Activated T-cell treated with anti-CD3 and anti-CD28 coated beads for 24 hours (primary cell): ENCODE results near the gene ACSL6.
"Not testable (repeated sequence)": the region's sequence is repeated elsewhere in the genome, so short reads cannot be mapped to it uniquely, and the experiment has no call there.

Source experiments
- DNase-seq: peaks from one replicate; pipeline ENCODE4 v3.0.0-alpha.2; 2020; ENCODE audit warnings: low read depth

The ACSL6 gene

GRCh38 chr5:131939690-131940345 is 71.6 kb downstream of the ACSL6 start:
- no peak for DNase-seq

DNA sequence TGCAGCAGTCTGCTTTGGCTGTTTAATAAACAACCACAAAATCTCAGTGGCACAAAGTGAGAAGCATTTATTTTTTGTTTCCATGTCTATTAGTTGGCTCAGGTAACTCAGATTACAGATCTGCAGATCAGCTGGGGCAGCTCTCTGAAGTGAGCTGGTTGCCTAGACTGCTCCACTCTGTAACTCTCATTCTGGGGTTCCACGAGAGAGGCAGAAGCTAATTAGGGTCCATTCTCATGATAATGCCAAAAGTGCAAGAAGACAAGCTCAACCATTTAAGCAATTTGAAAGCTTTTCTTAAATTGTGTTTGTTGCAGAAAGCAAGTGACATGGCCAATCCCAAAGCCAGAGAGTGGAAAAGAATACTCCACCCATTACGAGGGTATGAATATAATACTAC is 79.2 kb downstream of the ACSL6 start:
- no peak for DNase-seq

GRCh38 chr5:131928957-131929356 is 82.5 kb downstream of the ACSL6 start:
- DNase-seq: no peak

DNA sequence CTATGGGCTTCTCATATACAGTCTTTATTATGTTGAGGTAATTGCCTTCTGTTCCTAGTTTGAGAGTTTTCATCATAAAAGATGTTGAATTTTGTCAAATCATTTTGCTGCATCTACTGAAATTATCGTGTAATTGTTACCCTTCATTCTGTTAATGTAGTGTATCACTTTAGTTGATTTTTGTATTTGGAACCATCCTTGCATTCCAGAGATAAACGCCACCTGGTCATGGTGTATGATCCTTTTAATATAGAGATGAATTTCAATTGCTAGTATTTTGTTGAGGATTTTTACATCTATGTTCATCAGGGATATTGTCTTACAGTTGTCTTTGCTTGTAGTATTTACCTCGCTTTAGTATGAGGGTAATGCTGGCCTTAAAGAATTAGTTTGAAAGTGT is 85.3 kb downstream of the ACSL6 start:
- no peak for DNase-seq

DNA sequence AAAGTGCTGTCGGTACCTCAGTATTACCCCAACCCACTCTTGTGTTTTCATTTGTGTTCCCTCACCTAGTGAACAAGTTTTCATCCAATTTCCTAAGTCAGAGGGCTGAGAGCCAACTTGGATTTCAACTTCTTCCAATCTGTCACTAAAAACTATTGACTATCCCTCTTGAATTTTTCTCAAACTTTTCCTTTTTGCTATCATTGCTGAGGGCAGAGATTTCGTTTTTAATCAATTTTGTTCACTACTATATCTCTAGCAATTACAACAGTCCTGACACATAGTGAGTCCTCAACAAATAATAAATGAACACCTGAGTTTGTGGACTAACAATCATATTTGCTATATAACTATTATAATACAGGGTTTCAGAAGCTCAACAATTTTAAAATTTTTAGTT is 95.0 kb downstream of the ACSL6 start:
- no peak for DNase-seq

DNA sequence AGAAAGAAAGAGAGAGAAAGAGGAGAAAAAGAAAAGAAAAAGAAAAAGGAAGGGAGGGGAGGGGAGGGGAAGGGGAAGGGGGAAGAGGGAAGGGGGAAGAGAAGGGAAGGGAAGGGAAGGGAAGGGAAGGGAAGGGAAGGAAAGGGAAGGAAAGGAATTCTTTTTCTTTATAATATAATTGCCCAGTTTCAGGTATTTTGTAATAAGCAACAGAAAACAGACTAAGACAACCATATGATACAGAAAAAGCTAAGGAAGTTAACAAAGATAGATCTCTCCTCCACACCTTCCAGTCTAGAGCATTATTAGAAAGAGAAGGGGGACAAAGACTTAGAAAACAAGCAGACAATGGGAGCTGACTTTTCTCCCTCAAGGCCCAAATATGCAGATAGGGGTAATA is 97.0 kb downstream of the ACSL6 start:
- DNase-seq: no peak

- DNase-seq: no peak
These were observed 97.9 kb downstream of the ACSL6 start for GRCh38 chr5:131913603-131914002.

- DNase-seq: no peak
These were observed 104.8 kb downstream of the ACSL6 start for GRCh38 chr5:131906668-131907067.

DNA sequence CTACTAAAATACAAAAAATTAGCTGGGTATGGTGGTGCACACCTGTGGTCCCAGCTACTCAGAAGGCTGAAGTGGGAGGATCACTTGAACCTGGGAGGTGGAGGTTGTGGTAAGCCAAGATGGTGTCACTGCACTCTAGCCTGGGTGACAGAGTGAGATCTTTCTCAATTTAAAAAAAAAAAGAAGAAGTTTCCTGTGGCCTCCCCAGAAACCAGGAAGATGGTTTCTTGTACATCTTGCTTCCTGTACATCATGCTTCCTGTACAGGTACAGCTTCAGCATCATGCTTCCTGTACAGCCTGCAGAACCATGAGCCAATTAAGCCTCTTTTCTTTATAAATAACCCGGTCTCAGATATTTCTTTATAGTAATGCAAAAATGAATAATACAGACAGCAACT is 109.2 kb downstream of the ACSL6 start:
- DNase-seq: not testable (repeated sequence)
